Motor neuron (in vitro differentiated cells): Measurements from ENCODE around the gene FBXW4. TPM values are rescaled to one million over a fixed set of nuclear protein-coding genes. Genes with fewer than 3 reads are reported as not detected.

Experiments used
- ATAC-seq, 8 experiments: fragments of 200-7000 bp; cut with Tn5 transposase; replicated peaks in 6 of 8; 2 replicates each; pipeline ENCODE4 v1.8.0; 2021; ENCODE audit warnings: mild to moderate bottlenecking in 8 of 8, moderate library complexity in 8 of 8
- H3K27ac ChIP-seq, 2 donors: fragments of 250-450 bp; sonication (Bioruptor Pico); 2 replicates each; pipeline ENCODE4 v1.9.0; 2021; ENCODE audit warnings: antibody characterized with exemption in 2 of 2, mild to moderate bottlenecking in 2 of 2, moderate library complexity in 1 of 2
- H3K4me1 ChIP-seq, 2 donors: fragments of 250-450 bp; sonication (Bioruptor Pico); replicated peaks in 1 of 2; 2 replicates each; pipeline ENCODE4 v1.6.1; 2021; ENCODE audit warnings: antibody characterized with exemption in 2 of 2, mild to moderate bottlenecking in 2 of 2, moderate library complexity in 1 of 2
- H3K4me3 ChIP-seq, 5 donors: fragments of 250-450 bp; sonication (Bioruptor Pico); 2 replicates each; pipeline ENCODE4 v1.9.0; 2021; ENCODE audit warnings: antibody characterized with exemption in 5 of 5, mild to moderate bottlenecking in 5 of 5, moderate library complexity in 4 of 5
- WGBS, 10 experiments: fragments of 450-650 bp; shearing (Covaris generic); methylation state at CpG; one replicate each; pipeline ENCODE4 v1.0.0; 2022; 5-methylcytosine and 5-hydroxymethylcytosine counted together
- in situ Hi-C, 9 experiments: fragments of 400-800 bp; cut with MboI; loops; one replicate each; pipeline ENCODE4 v1.15.0; 2021; ENCODE audit warnings: low sequenced_read_pairs in 9 of 9, low pct_unique_long_range_greater_than_20kb in 2 of 9; ENCODE audit not compliant: unreplicated experiment in 9 of 9
- total RNA-seq, 8 experiments: library from RNA; unstranded; fragments of 300-600 nt; gene quantifications; 2 replicates each; pipeline versions ENCODE4 v1.2.3 to v1.2.4, GENCODE V29; 2022

The FBXW4 gene
- total RNA-seq, 8 experiments from 2014 or later: 17.9 to 35.8 (median 24.0) TPM

DNA sequence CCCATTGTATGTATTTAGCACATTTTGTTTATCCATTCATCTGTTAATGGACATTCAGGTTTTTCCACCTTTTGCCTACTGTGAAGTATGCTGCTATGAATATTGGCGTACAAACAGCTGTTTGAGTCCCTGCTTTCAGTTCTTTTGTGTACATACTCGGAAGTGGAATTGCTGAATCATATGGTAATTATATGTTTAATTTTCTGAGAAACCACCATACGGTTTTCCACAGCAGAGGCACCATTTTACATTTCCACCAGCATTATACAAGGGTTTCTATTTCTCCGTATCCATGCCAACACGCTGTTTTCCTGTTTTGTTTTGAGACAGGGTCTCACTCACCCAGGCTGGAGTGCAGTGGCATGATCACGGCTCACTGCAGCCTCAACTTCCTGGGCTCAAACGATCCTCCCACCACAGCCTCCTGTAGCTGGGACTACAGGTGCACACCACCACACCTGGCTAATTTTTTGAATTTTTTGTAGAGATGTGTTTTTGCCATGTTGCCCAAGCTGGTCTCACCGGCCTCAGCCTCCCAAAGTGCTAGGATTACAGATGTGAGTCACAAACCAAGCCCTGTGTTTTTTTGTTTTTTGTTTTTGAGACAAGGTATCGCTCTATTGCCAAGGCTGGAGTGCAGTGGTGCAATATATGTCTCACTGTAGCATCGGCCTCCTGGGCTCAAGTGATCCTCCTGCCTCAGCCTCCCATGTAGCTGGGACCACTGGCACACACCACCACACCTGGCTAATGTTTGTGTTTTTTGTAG is 22.1 kb upstream of the FBXW4 start:
- WGBS, 10 experiments: 57 to 90% (median 77%) methylated on average over 2 to 7 of the region's 10 CpGs; no CpG with 5 or more reads in 1 of the 10 experiments
- no peak overlapping the region for H3K4me3 ChIP-seq
- peaks cover 0 to 5% of the 10 kb centered on the region in 2 donors for H3K4me1 ChIP-seq
- peak in 1 of 8 experiments; percentile 89 for ATAC-seq
- no peak overlapping the region for H3K27ac ChIP-seq
- in situ Hi-C loops: no loop called here

DNA sequence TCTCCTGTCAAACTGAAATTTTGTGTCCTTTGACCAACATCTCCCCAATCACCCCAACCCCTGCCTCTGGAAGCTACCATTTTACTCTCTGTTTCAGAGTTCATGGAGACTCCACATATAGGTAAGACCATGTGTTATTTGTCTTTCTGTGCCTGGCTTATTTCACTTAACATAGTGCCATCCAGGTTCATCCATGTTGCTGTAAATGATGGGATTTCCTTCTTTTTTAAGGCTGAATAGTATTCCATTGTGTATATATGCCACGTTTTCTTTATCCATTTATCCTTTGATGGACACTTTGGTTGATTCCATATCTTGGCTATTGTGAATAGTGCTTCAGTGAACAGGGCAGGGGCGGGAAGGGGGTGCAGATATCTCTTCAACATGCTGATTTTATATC is 18.0 kb upstream of the FBXW4 start:
- no peak for ATAC-seq
- in situ Hi-C loops: no loop called here
- no peak overlapping the region for H3K27ac ChIP-seq
- H3K4me3 ChIP-seq: no peak overlapping the region
- 0 to 100% (median 50%) methylated on average over 1 of the region's 2 CpGs; no CpG with 5 or more reads in 4 of the 10 experiments for WGBS, 10 experiments
- H3K4me1 ChIP-seq: peaks cover 0 to 4% of the 10 kb centered on the region in 2 donors

DNA sequence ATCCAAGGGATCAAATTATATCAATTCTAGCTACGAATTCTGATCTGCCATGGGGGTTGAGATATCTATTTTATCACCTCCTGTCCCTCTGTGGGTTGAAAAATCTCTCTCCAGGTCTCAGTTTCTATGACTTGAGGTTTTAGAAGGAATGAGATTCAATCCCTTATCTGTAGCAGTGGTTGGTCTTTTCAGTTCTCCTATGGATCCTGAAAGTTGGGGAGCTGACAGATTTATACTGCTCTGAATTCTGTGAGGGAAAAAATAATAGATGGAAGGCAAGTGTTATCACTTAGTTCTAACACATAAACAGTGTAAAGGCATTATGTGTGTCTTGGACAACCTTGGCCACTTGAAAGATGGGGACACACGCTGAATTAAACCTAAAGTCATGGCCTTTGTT is 15.8 kb upstream of the FBXW4 start:
- Histone ChIP-seq H3K4me3 (no peak overlapping the region), H3K4me1 (peaks cover 0 to 4% of the 10 kb centered on the region in 2 donors), H3K27ac (no peak overlapping the region)
- WGBS, 10 experiments: 44 to 100% (median 87%) methylated on average over 1 to 2 of the region's 2 CpGs; no CpG with 5 or more reads in 2 of the 10 experiments
- ATAC-seq: no peak
- in situ Hi-C loops: no loop called here

DNA sequence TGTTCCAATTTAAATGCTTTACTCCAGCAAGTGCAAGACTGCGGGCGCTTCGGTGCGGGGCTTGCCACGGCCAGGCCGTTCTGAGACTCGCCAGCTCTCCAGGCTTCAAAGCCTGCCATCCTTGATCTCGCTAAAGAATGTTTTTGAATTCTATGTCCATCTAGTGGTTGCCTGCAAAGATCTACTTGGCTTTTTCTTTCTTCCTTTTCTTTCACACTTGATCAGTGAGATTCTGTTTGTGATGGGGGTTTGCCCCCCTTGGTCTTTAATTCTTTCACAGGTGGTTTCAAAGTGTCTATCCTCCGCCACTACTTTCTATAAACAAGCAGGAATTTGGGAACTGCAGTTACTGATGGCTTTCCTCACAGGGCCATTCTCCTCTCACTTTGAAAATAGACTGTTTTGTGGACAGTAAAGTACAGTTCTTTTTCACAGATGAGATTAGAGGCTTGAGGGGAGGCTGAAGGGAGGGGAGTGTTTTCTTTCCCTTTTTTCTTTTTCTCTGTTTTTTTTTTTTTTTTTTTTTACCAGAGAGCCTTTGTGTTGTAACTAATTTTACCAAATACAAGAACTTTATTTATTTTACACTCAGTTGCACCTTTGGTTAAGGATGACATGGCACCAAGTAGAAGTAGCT is 15.2 kb upstream of the FBXW4 start:
- Histone ChIP-seq H3K4me3 (no peak overlapping the region), H3K4me1 (peaks cover 0 to 4% of the 10 kb centered on the region in 2 donors), H3K27ac (no peak overlapping the region)
- no peak for ATAC-seq
- in situ Hi-C loops: no loop called here
- 49 to 100% (median 63%) methylated on average over 1 to 9 of the region's 9 CpGs; no CpG with 5 or more reads in 1 of the 10 experiments for WGBS, 10 experiments

DNA sequence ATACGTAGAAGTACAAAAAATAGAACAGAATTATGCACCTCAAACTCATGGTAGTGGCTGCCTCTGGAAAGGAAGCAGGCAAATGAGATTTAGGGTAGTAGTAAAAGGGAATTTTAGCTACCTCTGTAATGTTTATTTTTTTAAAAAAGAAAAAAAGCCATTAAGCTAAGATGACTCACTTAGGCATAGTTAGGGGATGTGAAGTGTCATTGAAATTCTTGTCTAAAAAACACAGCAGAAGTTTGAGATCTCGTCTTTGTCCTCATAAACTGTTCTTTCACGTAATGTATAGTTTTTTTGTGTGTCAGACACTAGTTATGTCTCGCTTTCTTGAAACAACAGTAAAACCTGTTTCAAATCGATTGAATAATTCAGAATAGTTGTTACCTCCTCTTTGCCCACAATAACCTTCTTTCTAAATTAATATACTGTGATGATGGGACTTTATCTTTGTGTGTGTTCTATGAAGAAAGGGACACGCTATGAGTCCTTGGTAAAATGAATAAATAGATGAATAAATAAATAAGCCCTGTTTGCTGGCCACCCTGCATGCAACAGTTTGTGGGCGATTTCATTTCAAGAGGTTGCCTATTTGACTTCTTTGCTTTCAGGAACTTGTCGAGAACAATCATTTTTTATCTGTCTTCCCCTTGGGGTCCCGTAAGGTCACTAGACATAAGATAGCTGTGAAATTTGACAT is 14.5 kb upstream of the FBXW4 start:
- Histone ChIP-seq H3K27ac (no peak overlapping the region), H3K4me3 (no peak overlapping the region), H3K4me1 (peaks cover 0 to 4% of the 10 kb centered on the region in 2 donors)
- in situ Hi-C loops: no loop called here
- no peak for ATAC-seq
- 54 to 83% (median 75%) methylated on average over 2 to 9 of the region's 9 CpGs for WGBS, 10 experiments

DNA sequence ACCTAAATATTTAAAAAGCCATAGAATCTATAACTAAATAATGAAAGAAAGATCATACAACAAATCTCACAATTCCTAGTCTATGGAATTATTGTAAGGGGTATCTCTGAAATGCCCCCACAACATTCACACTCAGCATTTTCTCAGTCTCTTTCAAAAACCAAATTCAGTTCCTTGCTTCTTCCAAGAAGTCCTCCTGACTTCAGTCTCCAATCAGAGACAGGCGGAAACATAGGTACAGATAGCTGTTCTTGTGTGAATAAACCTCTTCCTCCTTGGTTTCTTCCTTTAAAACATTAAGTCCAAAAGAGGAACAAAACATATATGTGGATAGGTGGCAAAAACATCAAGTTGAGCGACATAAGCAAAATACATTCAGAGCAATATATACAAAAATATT is 13.9 kb upstream of the FBXW4 start:
- ATAC-seq: no peak
- no peak overlapping the region for H3K27ac ChIP-seq
- no peak overlapping the region for H3K4me3 ChIP-seq
- in situ Hi-C loops: no loop called here
- 64 to 100% (median 88%) methylated on average over 1 to 2 of the region's 2 CpGs; no CpG with 5 or more reads in 2 of the 10 experiments for WGBS, 10 experiments
- H3K4me1 ChIP-seq: peaks cover 0 to 4% of the 10 kb centered on the region in 2 donors

DNA sequence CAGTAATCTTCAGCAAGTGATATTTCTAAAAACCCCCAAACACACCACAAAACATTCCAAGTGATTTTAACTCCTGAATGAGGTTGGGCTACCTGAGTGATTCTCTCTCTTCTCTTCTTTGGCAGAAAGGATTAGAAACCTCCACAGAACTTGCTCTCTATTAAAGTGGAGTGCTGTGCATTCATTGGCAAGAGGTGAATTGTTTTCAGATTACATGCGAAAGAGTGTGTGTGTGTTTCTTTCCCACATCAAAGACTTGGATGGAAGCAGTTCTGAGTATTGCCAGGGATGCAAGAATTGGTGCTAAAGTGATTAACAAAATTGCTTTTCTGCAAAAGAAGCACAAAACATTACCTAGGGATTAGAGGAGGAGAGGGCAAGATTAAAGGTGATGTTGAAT is 13.1 kb upstream of the FBXW4 start:
- Histone ChIP-seq H3K27ac (no peak overlapping the region), H3K4me3 (no peak overlapping the region), H3K4me1 (peaks cover 0 to 4% of the 10 kb centered on the region in 2 donors)
- WGBS, 10 experiments: 0 to 100% (median 67%) methylated on average over 1 of the region's 1 CpG; no CpG with 5 or more reads in 3 of the 10 experiments
- ATAC-seq: no peak
- in situ Hi-C loops: no loop called here

DNA sequence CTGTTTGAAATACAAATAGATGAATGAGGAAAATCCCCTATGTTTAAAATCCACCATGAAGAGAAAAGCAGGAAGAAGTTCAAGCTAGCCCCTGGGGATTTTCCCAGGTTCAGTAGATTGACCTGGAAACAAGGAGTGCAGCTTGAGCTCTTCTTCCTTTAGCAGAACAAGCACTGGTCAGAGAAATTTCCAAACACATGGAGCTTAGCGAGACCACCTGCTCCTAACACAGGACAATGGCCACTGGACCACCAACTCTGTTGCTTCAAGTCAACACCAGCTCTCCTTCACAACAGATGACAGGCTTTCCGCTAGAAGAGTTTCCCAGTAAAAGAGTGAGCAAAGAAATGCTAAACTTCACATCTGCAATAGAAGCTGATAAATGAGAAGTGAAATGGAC is 9.4 kb upstream of the FBXW4 start:
- in situ Hi-C loops: no loop called here

DNA sequence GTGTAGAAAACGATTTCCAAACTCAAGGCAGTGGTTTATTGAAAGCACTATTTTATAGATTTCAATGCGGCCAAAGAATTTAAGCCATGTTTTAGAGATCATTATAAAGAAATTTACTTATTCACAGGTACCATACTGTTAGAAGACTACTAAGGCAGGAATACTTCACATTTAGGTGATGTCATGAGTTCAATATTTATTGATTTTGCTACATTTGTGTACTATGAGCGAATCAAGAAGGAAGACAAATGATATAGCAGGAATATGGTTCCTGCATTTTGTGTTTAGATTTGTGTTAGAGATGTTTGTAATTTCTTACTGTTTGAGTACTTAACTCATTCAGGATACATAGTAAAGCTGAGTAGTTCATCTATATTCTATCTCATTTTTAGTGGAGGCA is 1.7 kb upstream of the FBXW4 start:
- WGBS, 10 experiments: 78 to 100% (median 96%) methylated on average over 1 to 3 of the region's 3 CpGs; no CpG with 5 or more reads in 1 of the 10 experiments

More for the DNA sequence above, 9.4 kb upstream of the FBXW4 start:
- H3K27ac ChIP-seq: no peak overlapping the region
- H3K4me3 ChIP-seq: no peak overlapping the region
- no peak for ATAC-seq
- no peaks in the 10 kb centered on the region for H3K4me1 ChIP-seq
- WGBS, 10 experiments: 71 to 100% (median 94%) methylated on average over 1 to 2 of the region's 2 CpGs; no CpG with 5 or more reads in 1 of the 10 experiments

DNA sequence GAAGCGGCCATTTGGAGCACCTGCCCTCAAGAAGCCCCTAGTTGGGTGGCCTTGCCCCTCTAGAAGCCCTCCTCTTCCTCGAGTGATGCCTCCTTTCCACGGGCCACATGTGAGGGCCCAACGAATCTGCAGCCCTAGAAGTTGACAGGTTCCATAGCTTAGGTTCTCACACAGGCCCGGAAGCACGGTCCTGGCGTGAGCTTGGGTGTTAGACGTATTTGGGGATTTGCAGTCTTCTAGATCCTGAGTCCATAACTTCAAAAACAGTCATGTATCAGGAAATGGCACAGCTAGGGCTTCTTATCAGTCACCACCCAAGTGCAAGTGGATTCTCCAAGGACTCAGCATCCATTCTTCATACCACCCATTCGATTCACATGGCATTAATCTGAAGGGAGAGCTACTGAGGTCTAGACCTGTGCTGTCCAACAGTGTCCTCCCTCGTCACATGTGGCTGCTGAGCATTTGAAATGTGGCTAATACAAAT is 477 bp upstream of the FBXW4 start:
- 73 to 100% (median 85%) methylated on average over 1 to 6 of the region's 10 CpGs; no CpG with 5 or more reads in 3 of the 10 experiments for WGBS, 10 experiments
- peak in 1 of 8 experiments; percentile 3 for ATAC-seq
- H3K27ac ChIP-seq: peak overlapping the region in 1 of 2 donors; percentile 95
- peaks cover 15 to 16% of the 10 kb centered on the region in 2 donors for H3K4me1 ChIP-seq
- in situ Hi-C loops: no loop called here
- H3K4me3 ChIP-seq: peak overlapping the region in 4 of 5 donors; percentile 32 to 51 (median 48)

More for the DNA sequence above, 1.7 kb upstream of the FBXW4 start:
- in situ Hi-C loops: no loop called here
- Histone ChIP-seq H3K27ac (no peak overlapping the region), H3K4me3 (no peak overlapping the region), H3K4me1 (peaks cover 13 to 15% of the 10 kb centered on the region in 2 donors)
- no peak for ATAC-seq

DNA sequence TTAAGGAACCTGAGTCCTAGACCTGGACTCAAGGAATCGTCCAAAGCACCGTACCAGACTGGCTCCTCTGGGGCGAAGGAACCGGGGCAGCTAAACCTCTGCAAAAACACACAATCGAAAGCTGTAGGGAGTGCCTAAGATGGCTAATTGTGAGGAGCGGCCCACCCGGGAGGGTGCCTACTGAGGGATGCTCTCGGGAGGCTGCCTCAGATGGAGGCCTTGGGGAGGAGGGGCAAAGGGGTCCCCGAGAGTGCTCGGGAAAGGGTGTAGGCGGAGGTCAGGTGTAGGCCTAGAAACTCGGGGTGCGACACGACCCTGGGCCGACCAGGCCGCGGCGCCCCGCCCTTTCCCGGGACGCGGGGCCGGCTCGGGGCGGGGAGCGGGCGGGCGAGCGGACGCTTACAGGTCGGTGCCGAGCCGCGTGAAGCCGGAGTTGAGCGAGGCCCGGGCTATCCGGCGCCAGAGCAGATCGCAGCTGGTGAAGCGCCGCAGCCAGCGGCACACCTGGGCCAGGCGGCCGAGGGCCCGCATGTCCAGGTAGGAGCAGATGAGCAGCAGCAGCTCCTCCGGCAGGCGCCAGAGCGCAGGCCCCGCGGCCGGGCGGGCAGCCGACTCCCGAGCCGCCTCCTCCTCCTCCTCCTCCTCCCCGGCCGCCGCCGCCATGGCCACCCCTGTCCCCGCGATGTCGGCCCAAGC is 844 bp downstream of the FBXW4 start:
- WGBS, 10 experiments: 0 to 16% (median 0%) methylated on average over 2 to 4 of the region's 63 CpGs; no CpG with 5 or more reads in 6 of the 10 experiments
- peaks cover 15 to 18% of the 10 kb centered on the region in 2 donors for H3K4me1 ChIP-seq
- in situ Hi-C loops: no loop called here

DNA sequence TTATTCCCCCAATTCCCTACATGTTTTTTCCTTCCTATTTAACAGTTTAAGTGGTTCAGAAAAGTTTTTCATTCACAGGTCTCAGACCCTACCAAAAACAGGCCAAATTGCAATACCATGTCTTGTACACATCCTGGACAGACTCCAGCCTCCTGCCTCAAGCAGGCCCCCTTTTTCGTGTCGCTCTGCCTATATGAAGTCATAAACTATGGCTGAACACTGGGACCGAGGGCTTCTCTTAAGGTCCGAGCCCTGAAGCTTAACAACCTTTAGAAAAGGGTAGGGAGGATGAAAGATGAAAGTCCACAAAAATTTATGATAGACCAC is 1.4 kb downstream of the FBXW4 start:
- in situ Hi-C loops: no loop called here

More for the DNA sequence above, 844 bp downstream of the FBXW4 start:
- ATAC-seq: peak; percentile 73 to 86 (median 84)
- peak overlapping the region; percentile 86 to 95 for H3K27ac ChIP-seq
- H3K4me3 ChIP-seq: peak overlapping the region; percentile 32 to 51 (median 48)

More for the DNA sequence above, 1.4 kb downstream of the FBXW4 start:
- Histone ChIP-seq H3K27ac (peak overlapping the region; percentile 86 to 95), H3K4me3 (peak overlapping the region; percentile 32 to 51 (median 48)), H3K4me1 (peaks cover 15 to 18% of the 10 kb centered on the region in 2 donors)
- WGBS, 10 experiments: 0 to 17% (median 0%) methylated on average over 1 to 2 of the region's 4 CpGs; no CpG with 5 or more reads in 3 of the 10 experiments
- peak; percentile 4 to 58 (median 44) for ATAC-seq
